Loucy (cell line): Measurements from ENCODE around the gene RNU6-1.

Source experiments
- CTCF ChIP-seq: fragments of 200-600 bp; sonication (generic); conservative IDR thresholded peaks from 2 replicates; pipeline ENCODE4 v1.5.1; 2014; ENCODE audit warnings: mild to moderate bottlenecking, antibody characterized with exemption, low read length
- EZH2phosphoT487 ChIP-seq: fragments of 200-600 bp; IDR thresholded peaks from 2 replicates; pipeline ENCODE4 v1.6.1; 2018; ENCODE audit warnings: antibody characterized with exemption, mild to moderate bottlenecking, moderate library complexity, borderline replicate concordance

DNA sequence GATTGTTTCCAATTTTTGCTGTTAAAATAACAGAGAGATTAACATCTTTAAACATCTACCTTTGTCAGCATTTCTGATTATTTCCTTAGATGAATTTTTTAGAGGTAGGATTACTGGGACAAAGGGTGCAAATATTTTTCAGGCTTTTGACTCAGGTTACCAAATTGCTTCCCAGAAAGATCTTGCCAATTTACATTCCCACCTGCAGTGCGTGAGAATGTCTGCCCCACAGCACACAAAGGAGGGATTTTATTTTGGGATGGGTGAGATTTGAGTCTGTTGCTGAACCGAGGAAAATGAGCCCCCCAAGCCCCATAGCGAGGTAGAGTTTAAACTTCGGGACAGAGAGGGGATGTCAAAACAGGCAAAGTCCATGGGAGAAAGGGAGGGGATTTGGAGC lies 25.9 kb upstream of the RNU6-1 start:
- TF ChIP-seq CTCF, result no peak
- TF ChIP-seq EZH2phosphoT487, result no peak
